NB4 (cell line): Measurements from ENCODE around the gene CMSS1.

Experiments
- POLR2A ChIP-seq: IDR thresholded peaks from 2 replicates; pipeline ENCODE4 v1.6.1; 2011; ENCODE audit warnings: mild to moderate bottlenecking; ENCODE audit not compliant: insufficient read length; ENCODE audit errors: extremely low read depth
- TF ChIP-seq, protein P1 (sequence below): IDR thresholded peaks from one replicate; pipeline ENCODE4 v1.5.1; 2012; ENCODE audit warnings: low read depth, low read length

DNA sequence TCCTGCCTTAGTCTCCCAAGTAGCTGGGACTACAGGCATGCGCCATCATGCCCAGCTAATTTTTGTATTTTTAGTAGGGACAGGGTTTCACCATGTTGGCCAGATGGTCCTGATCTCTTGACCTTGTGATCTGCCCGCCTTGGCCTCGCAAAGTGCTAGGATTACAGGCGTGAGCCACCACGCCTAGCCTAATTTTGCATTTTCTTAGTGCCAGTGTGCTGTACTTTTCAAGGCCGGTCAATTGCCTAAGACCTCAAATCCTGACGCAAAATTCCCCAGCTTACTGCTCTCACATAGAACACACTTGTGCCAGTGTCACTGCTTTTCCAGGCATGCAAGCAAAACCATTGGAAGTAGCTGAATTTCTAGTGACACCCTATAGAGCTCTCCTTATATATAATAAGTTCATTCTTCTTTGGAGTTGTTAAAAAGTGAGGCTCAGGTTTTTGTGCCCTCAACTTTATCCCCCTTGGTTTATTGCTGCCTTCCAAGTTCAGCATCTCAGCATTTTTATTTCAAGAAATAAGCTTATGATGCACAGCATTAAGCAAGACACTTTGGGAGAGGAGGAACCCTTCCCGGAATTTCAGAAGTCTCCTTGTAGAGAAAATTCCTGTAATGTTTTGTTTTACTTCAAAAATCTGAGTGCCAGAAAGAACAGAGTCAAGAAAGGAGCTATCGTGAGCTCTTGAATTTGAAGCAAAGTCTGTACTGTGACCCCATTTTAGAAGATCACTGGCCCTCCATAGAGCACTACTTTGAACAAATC, 203.4 kb downstream of the CMSS1 start:
- TF ChIP-seq, protein P1, sequence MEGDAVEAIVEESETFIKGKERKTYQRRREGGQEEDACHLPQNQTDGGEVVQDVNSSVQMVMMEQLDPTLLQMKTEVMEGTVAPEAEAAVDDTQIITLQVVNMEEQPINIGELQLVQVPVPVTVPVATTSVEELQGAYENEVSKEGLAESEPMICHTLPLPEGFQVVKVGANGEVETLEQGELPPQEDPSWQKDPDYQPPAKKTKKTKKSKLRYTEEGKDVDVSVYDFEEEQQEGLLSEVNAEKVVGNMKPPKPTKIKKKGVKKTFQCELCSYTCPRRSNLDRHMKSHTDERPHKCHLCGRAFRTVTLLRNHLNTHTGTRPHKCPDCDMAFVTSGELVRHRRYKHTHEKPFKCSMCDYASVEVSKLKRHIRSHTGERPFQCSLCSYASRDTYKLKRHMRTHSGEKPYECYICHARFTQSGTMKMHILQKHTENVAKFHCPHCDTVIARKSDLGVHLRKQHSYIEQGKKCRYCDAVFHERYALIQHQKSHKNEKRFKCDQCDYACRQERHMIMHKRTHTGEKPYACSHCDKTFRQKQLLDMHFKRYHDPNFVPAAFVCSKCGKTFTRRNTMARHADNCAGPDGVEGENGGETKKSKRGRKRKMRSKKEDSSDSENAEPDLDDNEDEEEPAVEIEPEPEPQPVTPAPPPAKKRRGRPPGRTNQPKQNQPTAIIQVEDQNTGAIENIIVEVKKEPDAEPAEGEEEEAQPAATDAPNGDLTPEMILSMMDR: no peak
- TF ChIP-seq POLR2A: no peak
